A673 (cell line): ENCODE data around the gene ZFP30.

ENCODE experiments used
- EZH2 ChIP-seq: fragments of 200-600 bp; sonication (generic); IDR thresholded peaks from 2 replicates; pipeline ENCODE4 v1.6.1; 2017; ENCODE audit warnings: borderline replicate concordance, low read depth, mild to moderate bottlenecking, mixed read lengths, antibody characterized with exemption, low read length; ENCODE audit not compliant: poor library complexity, severe bottlenecking
- TF ChIP-seq, protein P1 (sequence below): fragments of 300-800, 200-600 bp; sonication (generic); conservative IDR thresholded peaks from 2 replicates; pipeline ENCODE4 v1.5.1; 2017; ENCODE audit warnings: low read depth, mild to moderate bottlenecking, antibody characterized with exemption, low read length, moderate library complexity, mixed read lengths

GRCh38 chr19:37594304-37594981, 60.8 kb downstream of the ZFP30 start, which contains the start of the genes ZNF540 and ZNF571:
- TF ChIP-seq, protein P1, sequence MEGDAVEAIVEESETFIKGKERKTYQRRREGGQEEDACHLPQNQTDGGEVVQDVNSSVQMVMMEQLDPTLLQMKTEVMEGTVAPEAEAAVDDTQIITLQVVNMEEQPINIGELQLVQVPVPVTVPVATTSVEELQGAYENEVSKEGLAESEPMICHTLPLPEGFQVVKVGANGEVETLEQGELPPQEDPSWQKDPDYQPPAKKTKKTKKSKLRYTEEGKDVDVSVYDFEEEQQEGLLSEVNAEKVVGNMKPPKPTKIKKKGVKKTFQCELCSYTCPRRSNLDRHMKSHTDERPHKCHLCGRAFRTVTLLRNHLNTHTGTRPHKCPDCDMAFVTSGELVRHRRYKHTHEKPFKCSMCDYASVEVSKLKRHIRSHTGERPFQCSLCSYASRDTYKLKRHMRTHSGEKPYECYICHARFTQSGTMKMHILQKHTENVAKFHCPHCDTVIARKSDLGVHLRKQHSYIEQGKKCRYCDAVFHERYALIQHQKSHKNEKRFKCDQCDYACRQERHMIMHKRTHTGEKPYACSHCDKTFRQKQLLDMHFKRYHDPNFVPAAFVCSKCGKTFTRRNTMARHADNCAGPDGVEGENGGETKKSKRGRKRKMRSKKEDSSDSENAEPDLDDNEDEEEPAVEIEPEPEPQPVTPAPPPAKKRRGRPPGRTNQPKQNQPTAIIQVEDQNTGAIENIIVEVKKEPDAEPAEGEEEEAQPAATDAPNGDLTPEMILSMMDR, result no peak
- no peak for TF ChIP-seq EZH2
